Mesenchymal stem cell (in vitro differentiated cells and primary cell): ENCODE measurements around the gene OR2T27.

Experiments
- DNase-seq: peaks from one replicate; pipeline ENCODE4 v3.0.0-alpha.2; 2013
- H2AFZ ChIP-seq: one replicate; pipeline ENCODE4 v1.6.1; 2013; ENCODE audit warnings: low read depth, mild to moderate bottlenecking, control low read depth, inconsistent platforms, low read length, moderate library complexity
- H2AK5ac ChIP-seq: 2 replicates; pipeline ENCODE4 v1.6.1; 2013; ENCODE audit warnings: low read length, moderate library complexity, mild to moderate bottlenecking, inconsistent platforms; ENCODE audit not compliant: severe bottlenecking
- H2BK120ac ChIP-seq: one replicate; pipeline ENCODE4 v1.6.1; 2013; ENCODE audit warnings: low read depth, mild to moderate bottlenecking, inconsistent platforms, low read length, moderate library complexity
- H2BK12ac ChIP-seq, 2 experiments: one replicate each; pipeline ENCODE4 v1.6.1; 2013; ENCODE audit warnings: inconsistent platforms in 2 of 2, low read length in 2 of 2, mild to moderate bottlenecking in 2 of 2, moderate library complexity in 2 of 2, control low read depth in 1 of 2
- H2BK15ac ChIP-seq: one replicate; pipeline ENCODE4 v1.6.1; 2013; ENCODE audit warnings: mild to moderate bottlenecking, low read depth, inconsistent platforms; ENCODE audit not compliant: poor library complexity, severe bottlenecking
- H2BK5ac ChIP-seq: 2 replicates; pipeline ENCODE4 v1.6.1; 2013; ENCODE audit warnings: low read depth, mild to moderate bottlenecking, low read length, control low read depth, inconsistent platforms; ENCODE audit not compliant: poor library complexity, severe bottlenecking
- H3K14ac ChIP-seq, 2 experiments: one replicate each; pipeline ENCODE4 v1.6.1; 2013; ENCODE audit warnings: inconsistent platforms in 2 of 2, low read length in 2 of 2, control low read depth in 1 of 2, mild to moderate bottlenecking in 1 of 2, moderate library complexity in 1 of 2
- H3K18ac ChIP-seq, 2 experiments: one replicate each; pipeline ENCODE4 v1.6.1; 2013; ENCODE audit warnings: inconsistent platforms in 2 of 2, low read length in 2 of 2, control low read depth in 1 of 2, low read depth in 1 of 2, mild to moderate bottlenecking in 1 of 2
- H3K23ac ChIP-seq, 2 experiments: one replicate each; pipeline ENCODE4 v1.6.1; 2013; ENCODE audit warnings: inconsistent platforms in 2 of 2, low read length in 2 of 2, mild to moderate bottlenecking in 2 of 2, moderate library complexity in 2 of 2, control low read depth in 1 of 2
- H3K27ac ChIP-seq: 2 replicates; pipeline ENCODE4 v1.5.1; 2013; ENCODE audit warnings: mild to moderate bottlenecking, moderate library complexity, low read length, control low read depth, inconsistent platforms; ENCODE audit not compliant: poor library complexity, severe bottlenecking
- H3K27me3 ChIP-seq, 2 experiments: 2 replicates each; pipeline versions ENCODE4 v1.6.1 to v1.7.0; 2013; ENCODE audit warnings: low read length in 2 of 2, mild to moderate bottlenecking in 2 of 2, moderate library complexity in 2 of 2, control low read depth in 1 of 2, inconsistent platforms in 1 of 2; ENCODE audit not compliant: control insufficient read depth in 1 of 2, insufficient read depth in 1 of 2
- H3K36me3 ChIP-seq, 2 experiments: 2 replicates each; pipeline versions ENCODE4 v1.6.1 to v1.7.0; 2013; ENCODE audit warnings: low read length in 2 of 2, control low read depth in 1 of 2, inconsistent platforms in 1 of 2, low read depth in 1 of 2, mild to moderate bottlenecking in 1 of 2; ENCODE audit not compliant: insufficient read depth in 2 of 2, control insufficient read depth in 1 of 2
- H3K4ac ChIP-seq, 2 experiments: one replicate each; pipeline ENCODE4 v1.6.1; 2013; ENCODE audit warnings: inconsistent platforms in 2 of 2, low read length in 2 of 2, mild to moderate bottlenecking in 2 of 2, moderate library complexity in 2 of 2, control low read depth in 1 of 2, low read depth in 1 of 2
- H3K4me1 ChIP-seq: 2 replicates; pipeline ENCODE4 v1.6.1; 2013; ENCODE audit warnings: low read depth, low read length, control low read depth; ENCODE audit not compliant: control insufficient read depth, insufficient read depth
- H3K4me2 ChIP-seq: 2 replicates; pipeline ENCODE4 v1.6.1; 2013; ENCODE audit warnings: low read length, mild to moderate bottlenecking, inconsistent platforms; ENCODE audit not compliant: poor library complexity, severe bottlenecking
- H3K4me3 ChIP-seq, 2 experiments: 2 replicates each; pipeline versions ENCODE4 v1.5.1 to v1.7.0; 2013; ENCODE audit warnings: low read length in 2 of 2, mild to moderate bottlenecking in 2 of 2, control low read depth in 1 of 2, low read depth in 1 of 2; ENCODE audit not compliant: insufficient read depth in 1 of 2
- H3K79me1 ChIP-seq: replicated peaks from 2 replicates; pipeline ENCODE4 v1.6.1; 2013; ENCODE audit warnings: mild to moderate bottlenecking, control low read depth, low read length, inconsistent platforms; ENCODE audit not compliant: poor library complexity, severe bottlenecking
- H3K9ac ChIP-seq: 2 replicates; pipeline ENCODE4 v1.7.0; 2013; ENCODE audit warnings: mild to moderate bottlenecking, low read length, moderate library complexity
- H3K9me3 ChIP-seq: 2 replicates; pipeline ENCODE4 v1.7.0; 2013; ENCODE audit warnings: mild to moderate bottlenecking, low read length; ENCODE audit not compliant: control insufficient read depth
- H4K8ac ChIP-seq: one replicate; pipeline ENCODE4 v1.6.1; 2013; ENCODE audit warnings: inconsistent platforms, mild to moderate bottlenecking, low read length, moderate library complexity
- H4K91ac ChIP-seq: one replicate; pipeline ENCODE4 v1.6.1; 2013; ENCODE audit warnings: mild to moderate bottlenecking, low read length, inconsistent platforms
- whole genome bisulfite sequencing: methylation state at CpG from one replicate; pipeline ENCODE4 v1.1.7; 2013; ENCODE audit warnings: mixed read lengths; 5-methylcytosine and 5-hydroxymethylcytosine counted together

The OR2T27 gene

DNA sequence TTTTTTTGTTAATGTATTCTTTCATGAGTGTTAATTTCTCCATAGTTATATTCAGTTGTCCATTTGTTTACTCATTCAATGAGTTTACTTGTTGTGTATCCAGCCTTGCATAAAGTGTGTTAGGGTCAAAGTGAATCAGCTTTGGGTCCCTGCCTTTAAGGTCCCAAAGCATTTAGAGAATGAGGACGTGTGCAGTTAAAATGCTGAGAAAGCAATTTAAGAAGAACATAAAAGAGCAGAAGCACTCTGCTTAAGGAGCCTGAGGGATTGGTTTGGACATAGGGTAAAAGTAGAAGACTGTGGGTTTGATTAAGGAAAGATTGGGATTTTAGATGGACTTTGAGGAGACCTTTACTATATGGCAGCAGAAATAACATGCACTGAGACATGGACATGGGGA lies 43.8 kb upstream of the OR2T27 start:
- no peak overlapping the region for H4K91ac ChIP-seq
- no peaks in the 10 kb centered on the region for H3K4me1 ChIP-seq
- no peak overlapping the region for H2BK15ac ChIP-seq
- H3K79me1 ChIP-seq, result no peaks in the 10 kb centered on the region
- no peaks in the 10 kb centered on the region for H3K9me3 ChIP-seq
- no peak overlapping the region for H4K8ac ChIP-seq
- H2AFZ ChIP-seq, result no peak overlapping the region
- no peak overlapping the region for H3K4me3 ChIP-seq
- H2BK12ac ChIP-seq, result no peak overlapping the region
- H3K14ac ChIP-seq, result no peak overlapping the region
- H3K9ac ChIP-seq, result no peak overlapping the region
- H2AK5ac ChIP-seq, result no peak overlapping the region
- WGBS, result 17% methylated on average over 1 of the region's 1 CpG
- DNase-seq, result no peak
- no peak overlapping the region for H2BK120ac ChIP-seq
- no peak overlapping the region for H3K23ac ChIP-seq
- no peak overlapping the region for H3K18ac ChIP-seq
- no peak overlapping the region for H3K27ac ChIP-seq
- H3K4me2 ChIP-seq, result no peak overlapping the region
- no peak overlapping the region for H3K4ac ChIP-seq
- H3K36me3 ChIP-seq, result no peaks in the 10 kb centered on the region
- no peaks in the 10 kb centered on the region for H3K27me3 ChIP-seq
- H2BK5ac ChIP-seq, result no peak overlapping the region

DNA sequence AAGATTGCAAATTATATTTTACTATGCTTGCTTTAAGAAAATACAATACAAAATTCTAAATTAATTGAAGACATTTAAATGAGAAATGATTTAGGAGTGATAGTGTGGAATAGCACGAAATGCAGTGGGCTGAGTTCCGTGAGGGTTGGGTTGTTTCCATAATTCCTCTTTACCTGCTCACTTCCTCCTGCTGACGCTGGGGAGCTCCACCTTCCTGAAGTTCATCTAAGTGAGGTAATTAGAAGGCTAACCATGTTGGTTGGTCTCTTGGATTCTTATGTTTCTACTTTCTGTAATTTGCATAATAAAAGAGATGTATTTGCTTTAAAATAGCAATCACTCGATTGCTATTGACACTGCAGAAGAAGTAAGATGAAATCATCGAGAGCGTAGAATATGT lies 42.6 kb upstream of the OR2T27 start:
- Histone ChIP-seq H3K18ac (no peak overlapping the region), H3K9me3 (peaks cover 3% of the 10 kb centered on the region), H2AFZ (no peak overlapping the region), H2BK120ac (no peak overlapping the region), H3K23ac (no peak overlapping the region), H3K36me3 (no peaks in the 10 kb centered on the region), H3K27ac (no peak overlapping the region), H4K8ac (no peak overlapping the region), H3K4me1 (no peaks in the 10 kb centered on the region), H3K4ac (no peak overlapping the region), H4K91ac (no peak overlapping the region), H3K14ac (no peak overlapping the region), H3K9ac (no peak overlapping the region), H3K27me3 (no peaks in the 10 kb centered on the region), H3K79me1 (no peaks in the 10 kb centered on the region), H3K4me3 (no peak overlapping the region), H2BK15ac (no peak overlapping the region), H2AK5ac (no peak overlapping the region), H2BK12ac (no peak overlapping the region), H2BK5ac (no peak overlapping the region), H3K4me2 (no peak overlapping the region)
- 59% methylated on average over 6 of the region's 6 CpGs for WGBS
- DNase-seq, result no peak

DNA sequence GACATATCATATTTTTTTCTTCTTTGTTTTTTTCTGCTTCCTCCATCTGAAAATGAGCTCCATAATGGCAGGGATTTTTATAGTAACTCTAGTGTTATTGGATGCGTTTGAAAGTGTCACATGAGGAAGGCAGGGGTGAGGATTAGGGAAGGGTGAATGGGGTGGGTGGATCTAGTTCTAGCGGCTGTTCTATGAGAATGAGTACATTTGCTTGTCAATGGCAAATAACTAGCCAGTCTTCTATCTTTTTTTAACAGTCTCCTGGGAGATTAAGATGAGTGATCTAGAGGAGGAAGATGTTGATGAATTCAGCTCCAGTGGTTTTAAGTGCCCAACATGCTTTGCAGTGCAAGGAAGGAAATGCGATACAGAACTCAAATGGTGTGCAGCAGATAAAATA lies 41.4 kb upstream of the OR2T27 start:
- Histone ChIP-seq H3K4me1 (no peaks in the 10 kb centered on the region), H2BK15ac (no peak overlapping the region), H3K23ac (no peak overlapping the region), H2BK120ac (no peak overlapping the region), H3K9me3 (peaks cover 10% of the 10 kb centered on the region), H3K4me3 (no peak overlapping the region), H3K36me3 (no peaks in the 10 kb centered on the region), H3K4ac (no peak overlapping the region), H2BK12ac (no peak overlapping the region), H3K4me2 (no peak overlapping the region), H3K79me1 (no peaks in the 10 kb centered on the region), H2AFZ (no peak overlapping the region), H2BK5ac (no peak overlapping the region), H3K18ac (no peak overlapping the region), H2AK5ac (no peak overlapping the region), H3K9ac (no peak overlapping the region), H3K14ac (no peak overlapping the region), H4K91ac (no peak overlapping the region), H3K27ac (no peak overlapping the region), H3K27me3 (no peaks in the 10 kb centered on the region), H4K8ac (no peak overlapping the region)
- DNase-seq, result no peak
- WGBS, result 73% methylated on average over 3 of the region's 3 CpGs

DNA sequence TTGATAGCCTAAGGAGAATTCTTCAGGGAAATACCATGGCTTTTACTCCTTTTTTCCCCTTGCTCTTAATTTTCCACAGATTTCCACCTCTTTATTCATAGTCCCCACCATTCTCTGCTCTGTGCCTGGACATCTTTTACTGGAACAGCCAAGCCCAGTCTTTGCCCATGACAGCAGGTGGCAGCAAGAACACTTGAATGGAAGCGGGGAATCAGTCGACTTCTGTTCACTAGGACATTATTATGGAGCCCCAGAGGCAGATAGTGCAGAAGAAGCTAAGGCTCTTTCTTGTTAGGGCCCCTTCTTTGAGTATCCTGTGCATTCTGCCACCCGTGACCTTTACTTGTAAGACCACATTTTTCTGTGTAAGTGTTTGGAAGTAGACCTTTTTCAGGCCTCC lies 40.9 kb upstream of the OR2T27 start:
- Histone ChIP-seq H3K14ac (no peak overlapping the region), H3K23ac (no peak overlapping the region), H2AFZ (no peak overlapping the region), H3K18ac (no peak overlapping the region), H3K4me3 (no peak overlapping the region), H4K91ac (no peak overlapping the region), H3K4me1 (no peaks in the 10 kb centered on the region), H3K4me2 (no peak overlapping the region), H3K79me1 (no peaks in the 10 kb centered on the region), H3K9me3 (peaks cover 10% of the 10 kb centered on the region), H4K8ac (no peak overlapping the region), H2BK5ac (no peak overlapping the region), H2AK5ac (no peak overlapping the region), H3K4ac (no peak overlapping the region), H3K9ac (no peak overlapping the region), H2BK120ac (no peak overlapping the region), H3K27me3 (no peaks in the 10 kb centered on the region), H2BK12ac (no peak overlapping the region), H3K36me3 (no peaks in the 10 kb centered on the region), H3K27ac (no peak overlapping the region), H2BK15ac (no peak overlapping the region)
- no peak for DNase-seq
- WGBS, result 54% methylated on average over 3 of the region's 3 CpGs
